Fibroblast of pulmonary artery (primary cell): ENCODE measurements around the gene ITPR2.

ENCODE experiments used
- DNase-seq: peaks from one replicate; pipeline ENCODE4 v3.0.0-alpha.2; 2010; ENCODE audit warnings: low read depth
- H3K4me3 ChIP-seq: replicated peaks from 2 replicates; pipeline ENCODE4 v1.5.1; 2011; ENCODE audit warnings: low read depth, mild to moderate bottlenecking, control low read depth, low read length, moderate library complexity
- TF ChIP-seq, protein P1 (sequence below): IDR thresholded peaks from 2 replicates; pipeline ENCODE4 v1.5.1; 2011; ENCODE audit warnings: mild to moderate bottlenecking, control low read depth, low read length, inconsistent platforms; ENCODE audit errors: missing control alignments

ITPR2 gene

DNA sequence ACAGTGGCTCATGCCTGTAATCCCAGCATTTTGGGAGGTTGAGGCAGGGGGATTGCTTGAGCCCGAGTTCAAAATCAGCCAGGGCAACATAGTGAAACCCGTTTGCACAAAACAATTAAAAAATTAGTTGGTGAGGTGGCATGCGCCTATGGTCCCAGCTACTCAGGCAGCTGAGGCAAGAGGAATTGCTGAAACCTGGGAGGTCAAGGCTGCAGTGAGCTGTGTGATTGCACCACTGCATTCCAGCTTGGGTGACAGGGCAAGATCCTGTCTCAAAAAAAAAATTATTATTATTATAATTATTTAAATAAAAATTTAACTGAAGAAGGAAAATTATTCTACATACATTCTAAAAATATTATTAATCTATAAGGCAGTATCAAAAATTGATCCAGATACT, 164.1 kb downstream of the ITPR2 start:
- no peak overlapping the region for H3K4me3 ChIP-seq
- DNase-seq: peak; percentile 47
- TF ChIP-seq, protein P1, sequence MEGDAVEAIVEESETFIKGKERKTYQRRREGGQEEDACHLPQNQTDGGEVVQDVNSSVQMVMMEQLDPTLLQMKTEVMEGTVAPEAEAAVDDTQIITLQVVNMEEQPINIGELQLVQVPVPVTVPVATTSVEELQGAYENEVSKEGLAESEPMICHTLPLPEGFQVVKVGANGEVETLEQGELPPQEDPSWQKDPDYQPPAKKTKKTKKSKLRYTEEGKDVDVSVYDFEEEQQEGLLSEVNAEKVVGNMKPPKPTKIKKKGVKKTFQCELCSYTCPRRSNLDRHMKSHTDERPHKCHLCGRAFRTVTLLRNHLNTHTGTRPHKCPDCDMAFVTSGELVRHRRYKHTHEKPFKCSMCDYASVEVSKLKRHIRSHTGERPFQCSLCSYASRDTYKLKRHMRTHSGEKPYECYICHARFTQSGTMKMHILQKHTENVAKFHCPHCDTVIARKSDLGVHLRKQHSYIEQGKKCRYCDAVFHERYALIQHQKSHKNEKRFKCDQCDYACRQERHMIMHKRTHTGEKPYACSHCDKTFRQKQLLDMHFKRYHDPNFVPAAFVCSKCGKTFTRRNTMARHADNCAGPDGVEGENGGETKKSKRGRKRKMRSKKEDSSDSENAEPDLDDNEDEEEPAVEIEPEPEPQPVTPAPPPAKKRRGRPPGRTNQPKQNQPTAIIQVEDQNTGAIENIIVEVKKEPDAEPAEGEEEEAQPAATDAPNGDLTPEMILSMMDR: no peak

DNA sequence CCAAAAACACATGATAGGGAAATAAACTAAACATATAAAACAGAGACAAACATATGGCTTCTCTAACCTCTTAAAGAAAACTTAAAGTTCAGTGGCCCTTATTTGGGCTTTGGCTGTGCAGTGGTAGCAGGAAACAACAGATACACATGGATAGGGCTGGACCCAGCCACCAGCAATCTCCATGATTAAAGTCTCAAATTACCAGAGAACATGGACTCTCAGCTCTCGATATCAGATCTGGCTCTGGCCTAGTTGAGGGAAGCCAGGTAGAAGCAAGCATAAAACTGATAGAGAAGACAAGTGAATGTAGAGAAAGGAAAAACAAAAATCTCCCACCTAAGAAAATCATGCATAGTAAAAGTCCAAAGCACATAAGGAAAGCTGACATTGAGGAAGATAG, 164.8 kb downstream of the ITPR2 start:
- TF ChIP-seq, protein P1: no peak
- DNase-seq: no peak
- H3K4me3 ChIP-seq: no peak overlapping the region

DNA sequence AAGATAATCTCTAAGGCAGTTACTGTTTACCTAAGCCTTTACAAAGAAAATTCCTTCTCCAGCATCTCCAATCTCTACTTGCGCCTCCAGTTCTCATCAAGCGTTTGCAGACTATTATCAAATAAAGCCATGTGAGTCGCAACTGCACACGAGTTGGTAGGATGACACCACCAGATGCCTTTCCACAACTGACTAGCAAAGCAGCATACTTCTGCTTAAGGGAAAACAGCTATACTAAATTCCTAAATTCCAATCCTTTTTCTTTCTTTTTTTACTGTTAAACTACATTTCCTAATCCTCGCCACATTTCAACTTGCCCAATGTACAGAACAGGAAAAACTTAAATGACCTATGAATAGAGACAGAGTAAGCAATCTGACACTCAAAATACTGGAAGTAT, 166.7 kb downstream of the ITPR2 start:
- no peak overlapping the region for H3K4me3 ChIP-seq
- TF ChIP-seq, protein P1: no peak
- DNase-seq: peak; percentile 26

DNA sequence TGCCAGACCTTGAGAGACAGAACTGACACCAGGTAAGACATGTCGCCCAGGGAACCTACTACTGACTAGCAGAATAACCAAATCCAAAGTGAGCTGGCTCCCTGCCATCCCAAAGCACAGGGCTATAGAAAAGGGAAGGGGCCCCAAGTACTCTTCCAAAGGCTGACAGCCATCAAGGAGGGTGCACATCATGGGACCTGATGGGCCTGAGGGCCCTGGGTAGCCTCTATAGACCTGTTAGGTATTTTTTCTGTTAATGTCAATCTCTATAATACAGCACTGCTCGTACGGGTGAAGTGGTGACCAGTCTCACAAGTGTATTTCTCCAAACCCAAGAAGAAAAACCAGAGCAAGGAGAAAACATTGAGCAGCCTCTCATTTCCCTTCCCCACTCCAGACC, 171.6 kb downstream of the ITPR2 start:
- no peak overlapping the region for H3K4me3 ChIP-seq
- DNase-seq: no peak
- TF ChIP-seq, protein P1: no peak

DNA sequence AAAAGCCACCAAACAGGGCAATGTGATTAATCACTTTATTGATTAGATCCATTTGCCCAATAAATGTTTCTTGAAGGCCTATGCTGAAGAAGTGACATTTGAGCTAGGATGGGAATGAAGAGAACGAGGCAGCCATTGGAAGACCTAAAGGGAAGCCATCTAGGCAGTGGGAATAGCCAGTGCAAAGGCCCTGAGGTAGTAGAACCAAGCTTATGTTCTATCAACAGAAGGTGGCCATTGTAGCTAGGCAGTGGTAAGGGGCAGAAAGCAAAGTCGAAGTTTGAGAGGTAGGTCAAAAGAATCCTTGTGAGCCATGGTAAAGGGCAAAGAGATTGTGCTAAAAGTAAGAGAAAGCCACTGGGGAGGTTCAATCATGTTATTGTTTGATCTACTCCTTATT, 173.1 kb downstream of the ITPR2 start:
- DNase-seq: no peak

DNA sequence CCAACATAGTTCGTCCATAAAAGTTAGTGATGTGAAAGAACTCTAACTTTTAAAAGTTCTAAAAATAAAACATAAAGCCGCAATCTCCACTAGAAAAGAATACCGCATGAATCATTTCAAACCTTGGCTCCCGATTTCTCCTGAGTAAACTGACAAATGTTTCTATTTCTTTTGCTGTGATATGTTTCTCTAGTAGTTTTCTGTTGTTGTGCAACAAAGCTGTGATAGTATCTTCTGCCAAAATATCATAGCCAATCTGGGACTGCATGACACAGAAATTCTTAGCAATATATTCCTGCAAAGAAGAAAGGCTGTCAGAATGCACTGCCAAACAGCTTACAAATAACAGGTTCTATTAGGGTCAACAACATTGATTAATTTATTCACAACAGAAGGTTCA, 174.0 kb downstream of the ITPR2 start:
- peak; percentile 77 for DNase-seq
- TF ChIP-seq, protein P1: no peak
- no peak overlapping the region for H3K4me3 ChIP-seq

More for the DNA sequence above, 173.1 kb downstream of the ITPR2 start:
- TF ChIP-seq, protein P1: no peak
- H3K4me3 ChIP-seq: no peak overlapping the region

DNA sequence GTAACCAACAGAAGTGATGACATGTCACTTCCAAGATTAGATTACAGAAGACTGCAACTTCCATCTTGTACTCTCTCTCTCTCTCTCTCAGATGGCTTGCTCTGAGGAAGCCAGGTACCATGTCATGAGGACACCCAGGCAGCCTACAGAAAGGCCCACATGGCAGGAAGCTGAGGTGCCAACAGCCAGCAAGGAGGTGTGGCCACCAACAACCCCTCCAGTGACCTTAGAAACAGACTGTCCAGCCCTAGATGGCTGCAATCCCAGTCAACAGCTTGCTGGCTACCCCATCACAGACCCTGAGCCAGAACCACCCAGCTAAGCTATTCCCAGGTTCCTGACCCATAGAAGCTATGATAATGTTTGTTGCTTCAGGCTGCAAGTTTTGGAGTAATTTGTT, 178.4 kb downstream of the ITPR2 start:
- no peak for DNase-seq
- no peak overlapping the region for H3K4me3 ChIP-seq
- TF ChIP-seq, protein P1: no peak
